Stimulated activated CD8-positive, alpha-beta memory T cell treated with anti-CD3 and anti-CD28 coated beads, Interleukin-7, amount 100 ng/mL, for 24 hours (primary cell): ENCODE results near the gene IMPDH1.

Experiments
- DNase-seq: peaks from one replicate; pipeline ENCODE4 v3.0.0-alpha.2; 2020; ENCODE audit warnings: low read depth

IMPDH1 gene

GRCh38 chr7:128405471-128406313, 4.1 kb downstream of the IMPDH1 start:
- peak; percentile 20 for DNase-seq

GRCh38 chr7:128404886-128405470, 4.8 kb downstream of the IMPDH1 start:
- DNase-seq = no peak

GRCh38 chr7:128404143-128404681, 5.6 kb downstream of the IMPDH1 start:
- DNase-seq = no peak

GRCh38 chr7:128403676-128404075, 6.1 kb downstream of the IMPDH1 start:
- DNase-seq = no peak

- DNase-seq = no peak
These were observed 7.4 kb downstream of the IMPDH1 start for GRCh38 chr7:128402356-128402755.

GRCh38 chr7:128400566-128400965, 9.2 kb downstream of the IMPDH1 start:
- no peak for DNase-seq

GRCh38 chr7:128399991-128400390, 9.8 kb downstream of the IMPDH1 start:
- no peak for DNase-seq

- DNase-seq = no peak
These were observed 11.0 kb downstream of the IMPDH1 start for GRCh38 chr7:128398841-128399135.

- DNase-seq = no peak
These were observed 11.6 kb downstream of the IMPDH1 start for GRCh38 chr7:128398016-128398840.

- DNase-seq = no peak
These were observed 13.4 kb downstream of the IMPDH1 start for GRCh38 chr7:128396357-128396756.

GRCh38 chr7:128395748-128396147, 14.0 kb downstream of the IMPDH1 start:
- no peak for DNase-seq

GRCh38 chr7:128394904-128395496, 14.8 kb downstream of the IMPDH1 start:
- DNase-seq = no peak

- DNase-seq = no peak
These were observed 16.1 kb downstream of the IMPDH1 start for GRCh38 chr7:128393526-128394330.

GRCh38 chr7:128392446-128393327, 17.1 kb downstream of the IMPDH1 start:
- no peak for DNase-seq

- no peak for DNase-seq
These were observed 18.0 kb downstream of the IMPDH1 start for GRCh38 chr7:128391805-128392204.

- DNase-seq = no peak
These were observed 18.8 kb downstream of the IMPDH1 start for GRCh38 chr7:128390871-128391565.

- DNase-seq = no peak
These were observed 20.0 kb downstream of the IMPDH1 start for GRCh38 chr7:128389618-128390329.

- DNase-seq = no peak
These were observed 20.6 kb downstream of the IMPDH1 start for GRCh38 chr7:128389085-128389617.

GRCh38 chr7:128388145-128388485, 21.7 kb downstream of the IMPDH1 start:
- no peak for DNase-seq
